H1 (cell line): ENCODE data around the gene STIM1. TPM values are rescaled to one million over a fixed set of nuclear protein-coding genes. Genes with fewer than 3 reads are reported as not detected.
A peak's percentile ranks its signal among the peaks of the same experiment; 100 is the strongest.

Experiments
- BACH1 ChIP-seq: IDR thresholded peaks from 2 replicates; pipeline ENCODE4 v1.6.1; 2012; ENCODE audit warnings: low read length, improper control_type of control experiment
- CHD2 ChIP-seq: IDR thresholded peaks from 2 replicates; pipeline ENCODE4 v1.6.1; 2012; ENCODE audit warnings: low read length, improper control_type of control experiment
- E2F6 ChIP-seq: IDR thresholded peaks from 2 replicates; pipeline ENCODE4 v1.6.1; 2012; ENCODE audit warnings: inconsistent platforms
- EGR1 ChIP-seq: IDR thresholded peaks from 2 replicates; pipeline ENCODE4 v1.6.1; 2011; ENCODE audit warnings: low read depth, low read length, borderline replicate concordance
- HDAC2 ChIP-seq, 2 experiments: fragments of 300-600 bp in 1 of 2; sonication (generic) in 1 of 2; IDR thresholded peaks; 2 replicates each; pipeline ENCODE4 v1.6.1; 2011 to 2012; ENCODE audit warnings: low read depth in 2 of 2, low read length in 2 of 2, mild to moderate bottlenecking in 2 of 2, moderate library complexity in 2 of 2, borderline replicate concordance in 1 of 2, inconsistent platforms in 1 of 2
- HDAC6 ChIP-seq: IDR thresholded peaks from one replicate; pipeline ENCODE4 v1.7.1; 2012; ENCODE audit warnings: low read depth, mild to moderate bottlenecking, inconsistent platforms, low read length, moderate library complexity
- JUND ChIP-seq: IDR thresholded peaks from 2 replicates; pipeline ENCODE4 v1.6.1; 2011; ENCODE audit warnings: mild to moderate bottlenecking, improper control_type of control experiment, low read length
- KDM4A ChIP-seq: IDR thresholded peaks from one replicate; pipeline ENCODE4 v1.7.1; 2012; ENCODE audit warnings: low read depth, mild to moderate bottlenecking, moderate library complexity, low read length, inconsistent platforms; ENCODE audit not compliant: severe bottlenecking
- PHF8 ChIP-seq: fragments of 200-600 bp; sonication (generic); conservative IDR thresholded peaks from 2 replicates; pipeline ENCODE4 v1.7.1; 2012; ENCODE audit warnings: low read depth, mild to moderate bottlenecking, inconsistent platforms, low read length, moderate library complexity
- RAD21 ChIP-seq, 2 experiments: IDR thresholded peaks in 1 of 2; conservative IDR thresholded peaks in 1 of 2; 2 replicates each; pipeline ENCODE4 v1.6.1; 2011; ENCODE audit warnings: low read depth in 2 of 2, low read length in 2 of 2, improper control_type of control experiment in 1 of 2, inconsistent platforms in 1 of 2, mild to moderate bottlenecking in 1 of 2, moderate library complexity in 1 of 2
- RFX5 ChIP-seq: IDR thresholded peaks from 2 replicates; pipeline ENCODE4 v1.6.1; 2011; ENCODE audit warnings: low read depth, low read length, improper control_type of control experiment, borderline replicate concordance
- RNF2 ChIP-seq: fragments of 200-900, 300-1000 bp; sonication (generic); IDR thresholded peaks from 2 replicates; pipeline ENCODE4 v1.7.1; 2016; ENCODE audit warnings: borderline replicate concordance, low read depth, mild to moderate bottlenecking, antibody characterized with exemption, low read length; ENCODE audit not compliant: poor library complexity, severe bottlenecking; ENCODE audit errors: missing control alignments
- SAP30 ChIP-seq: fragments of 300-600 bp; sonication (generic); IDR thresholded peaks from 2 replicates; pipeline ENCODE4 v1.7.1; 2012; ENCODE audit warnings: low read length, moderate library complexity, mild to moderate bottlenecking, inconsistent platforms; ENCODE audit not compliant: insufficient read depth, insufficient replicate concordance
- SIX5 ChIP-seq: IDR thresholded peaks from 2 replicates; pipeline ENCODE4 v1.6.1; 2011; ENCODE audit warnings: mild to moderate bottlenecking, low read depth, low read length
- SP2 ChIP-seq: IDR thresholded peaks from 2 replicates; pipeline ENCODE4 v1.6.1; 2012; ENCODE audit warnings: mild to moderate bottlenecking, low read length, inconsistent platforms
- TAF1 ChIP-seq: IDR thresholded peaks from 2 replicates; pipeline ENCODE4 v1.6.1; 2011; ENCODE audit warnings: mild to moderate bottlenecking, low read depth, low read length
- TBP ChIP-seq: IDR thresholded peaks from 2 replicates; pipeline ENCODE4 v1.6.1; 2011; ENCODE audit warnings: low read depth, low read length, improper control_type of control experiment
- TEAD4 ChIP-seq: IDR thresholded peaks from 2 replicates; pipeline ENCODE4 v1.6.1; 2012; ENCODE audit warnings: low read depth, low read length, inconsistent platforms, mixed read lengths
- polyA plus RNA-seq, 7 experiments: library from polyadenylated mRNA; depleted of rRNA in 3 of 7; stranded (reverse) in 5 of 7; unstranded in 2 of 7; fragments of >200 nt in 5 of 7; fragments of 200-250 nt in 2 of 7; gene quantifications; 1 replicate in 5 of 7; 2 replicates in 1 of 7; 4 replicates in 1 of 7; pipeline versions ENCODE4 v1.2.1 to v1.2.3, GENCODE V29; 2011 to 2013; ENCODE audit warnings: missing spikeins in 2 of 7, mixed read lengths in 2 of 7
- total RNA-seq: library from RNA; stranded (reverse); fragmentation: NEBNext Ultra II Directional; extraction: Animal tissue kit (Norgen Biotek cat#: 25700); gene quantifications from 2 replicates; pipeline ENCODE4 v1.2.1, GENCODE V29; 2021
- TF ChIP-seq, protein P1 (sequence below): IDR thresholded peaks from 2 replicates; pipeline ENCODE4 v1.6.1; 2012; ENCODE audit warnings: inconsistent platforms

The STIM1 gene
- total and polyA plus RNA-seq, 2 of the 8 experiments (the other 6 are each of a cell fraction or from before 2014, with no cell fraction given): 11.1 to 12.2 TPM

- TF ChIP-seq E2F6 (peak; percentile 92), PHF8 (no peak; the same call in 1 of the 2 replicates), BACH1 (no peak), RNF2 (no peak), CHD2 (no peak), TAF1 (peak; percentile 55; the same call in 1 of the 2 replicates), RFX5 (no peak), SIX5 (no peak), KDM4A (peak; percentile 50), SAP30 (no peak), SP2 (no peak), EGR1 (no peak), JUND (peak; percentile 30; the same call in 1 of the 2 replicates), TEAD4 (no peak), TBP (peak; percentile 29; the same call in 1 of the 2 replicates), HDAC6 (no peak), HDAC2 (IDR thresholded peaks at IDR 0.05; ENCODE audit: borderline replicate concordance in 1 of 2, low read depth in 2 of 2, low read length in 2 of 2) (peak; percentile 27 to 84; a peak in 1 of 4 replicates), RAD21 (IDR thresholded peaks at IDR 0.05 in 1 of 2, conservative IDR thresholded peaks at IDR 0.05 in 1 of 2; ENCODE audit: low read depth in 2 of 2, low read length in 2 of 2) (peak; percentile 40 to 68; a peak in 3 of 4 replicates)
- TF ChIP-seq, protein P1, sequence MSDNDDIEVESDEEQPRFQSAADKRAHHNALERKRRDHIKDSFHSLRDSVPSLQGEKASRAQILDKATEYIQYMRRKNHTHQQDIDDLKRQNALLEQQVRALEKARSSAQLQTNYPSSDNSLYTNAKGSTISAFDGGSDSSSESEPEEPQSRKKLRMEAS: peak; percentile 95
Observed at GRCh38 chr11:3841426-3842350, 13.8 kb upstream of the STIM1 start (continued).
